DOHH2 (cell line): Measurements from ENCODE around the gene ELF1.

Experiments used
- H3F3A ChIP-seq: fragments of 200-600 bp; sonication (generic), shearing (Covaris generic); 2 replicates; pipeline ENCODE4 v1.6.0; 2016; ENCODE audit warnings: antibody characterized with exemption, mild to moderate bottlenecking; ENCODE audit not compliant: control insufficient read depth, insufficient read depth
- H3K27ac ChIP-seq: fragments of 200-600 bp; sonication (generic); 2 replicates; pipeline ENCODE4 v1.5.1; 2014; ENCODE audit warnings: low read depth, mild to moderate bottlenecking, low read length, moderate library complexity
- H3K27me3 ChIP-seq: fragments of 200-600 bp; sonication (generic); 2 replicates; pipeline ENCODE4 v1.6.1; 2014; ENCODE audit warnings: mild to moderate bottlenecking, low read length, mixed read lengths; ENCODE audit not compliant: control insufficient read depth
- H3K36me3 ChIP-seq: fragments of 200-600 bp; sonication (generic); 2 replicates; pipeline ENCODE4 v1.6.1; 2014; ENCODE audit warnings: mild to moderate bottlenecking, low read length, moderate library complexity, mixed read lengths; ENCODE audit not compliant: control insufficient read depth
- H3K4me1 ChIP-seq: fragments of 200-600 bp; sonication (generic); 2 replicates; pipeline ENCODE4 v1.6.1; 2014; ENCODE audit warnings: mild to moderate bottlenecking, low read length, mixed read lengths; ENCODE audit not compliant: control insufficient read depth
- H3K4me2 ChIP-seq: fragments of 200-600 bp; sonication (generic); 2 replicates; pipeline ENCODE4 v1.6.0; 2014; ENCODE audit warnings: mild to moderate bottlenecking, low read length, moderate library complexity
- H3K4me3 ChIP-seq: fragments of 200-600 bp; sonication (generic); 2 replicates; pipeline ENCODE4 v1.5.1; 2014; ENCODE audit warnings: mild to moderate bottlenecking, low read length, mixed read lengths
- H3K79me2 ChIP-seq: fragments of 200-600 bp; sonication (generic); 2 replicates; pipeline ENCODE4 v1.6.1; 2014; ENCODE audit warnings: mild to moderate bottlenecking, low read length, mixed read lengths; ENCODE audit not compliant: control insufficient read depth
- H3K9me2 ChIP-seq: fragments of 200-600 bp; sonication (generic); replicated peaks from 2 replicates; pipeline ENCODE4 v1.6.1; 2014; ENCODE audit warnings: mild to moderate bottlenecking, low read length, mixed read lengths; ENCODE audit not compliant: control insufficient read depth
- H3K9me3 ChIP-seq: fragments of 200-600 bp; sonication (generic); 2 replicates; pipeline ENCODE4 v1.6.1; 2014; ENCODE audit warnings: antibody characterized with exemption, low read length, mixed read lengths; ENCODE audit not compliant: control insufficient read depth, insufficient read depth
- H4K20me1 ChIP-seq: fragments of 200-600 bp; sonication (generic); 2 replicates; pipeline ENCODE4 v1.6.0; 2014; ENCODE audit warnings: low read depth, mild to moderate bottlenecking, antibody characterized with exemption, low read length, moderate library complexity; ENCODE audit not compliant: control insufficient read depth, insufficient read depth
- CTCF ChIP-seq: fragments of 200-600 bp; sonication (generic); IDR thresholded peaks from one replicate; pipeline ENCODE4 v1.5.1; 2014; ENCODE audit warnings: antibody characterized with exemption, mild to moderate bottlenecking, low read depth, low read length; ENCODE audit not compliant: poor library complexity, severe bottlenecking
- EZH2phosphoT487 ChIP-seq: fragments of 200-600 bp; sonication (generic); IDR thresholded peaks from 2 replicates; pipeline ENCODE4 v1.6.1; 2017; ENCODE audit warnings: borderline replicate concordance, mild to moderate bottlenecking, antibody characterized with exemption, low read length, moderate library complexity, mixed read lengths

ELF1 gene

GRCh38 chr13:41019011-41019487 lies at the start of gene ELF1:
ELF1 (minus strand) TSS chr13:41019316; CDS start chr13:40982054, 37,262 bp downstream.
- Histone ChIP-seq H3K4me2 (peak within 1 kb of the TSS; percentile 70), H4K20me1 (no peaks in the 10 kb centered on the region; the same call in 1 of the 2 replicates), H3K4me3 (peak within 1 kb of the TSS; percentile 88)

GRCh38 chr13:41065078-41065477 lies 46.0 kb upstream of the ELF1 start:
- Histone ChIP-seq H3K27me3 (no peaks in the 10 kb centered on the region), H3K4me1 (peaks cover 13% of the 10 kb centered on the region), H3K36me3 (peaks cover 60% of the 10 kb centered on the region), H4K20me1 (no peaks in the 10 kb centered on the region), H3K9me3 (no peaks in the 10 kb centered on the region), H3K4me3 (no peak overlapping the region), H3K4me2 (no peak overlapping the region), H3K27ac (no peak overlapping the region), H3K9me2 (no peaks in the 10 kb centered on the region), H3K79me2 (peaks cover 39% of the 10 kb centered on the region), H3F3A (no peaks in the 10 kb centered on the region)
- TF ChIP-seq CTCF = no peak
- TF ChIP-seq EZH2phosphoT487 = no peak

More at GRCh38 chr13:41019011-41019487, at the start of gene ELF1:
- Histone ChIP-seq H3K27me3 (no peaks in the 10 kb centered on the region), H3K36me3 (peaks cover 47% of the 10 kb centered on the region), H3K27ac (peak within 1 kb of the TSS; percentile 95), H3K4me1 (peaks cover 51% of the 10 kb centered on the region), H3K9me2 (no peaks in the 10 kb centered on the region), H3K79me2 (peaks cover 98% of the 10 kb centered on the region), H3F3A (peaks cover 21% of the 10 kb centered on the region), H3K9me3 (no peaks in the 10 kb centered on the region)
- TF ChIP-seq CTCF (no peak), EZH2phosphoT487 (no peak)

GRCh38 chr13:41064493-41064892 lies 45.4 kb upstream of the ELF1 start:
- TF ChIP-seq EZH2phosphoT487 = no peak
- no peak for TF ChIP-seq CTCF
- Histone ChIP-seq H3K79me2 (peaks cover 45% of the 10 kb centered on the region), H3K4me1 (peaks cover 13% of the 10 kb centered on the region), H3K36me3 (peaks cover 58% of the 10 kb centered on the region), H3K4me2 (no peak overlapping the region), H3F3A (no peaks in the 10 kb centered on the region), H4K20me1 (no peaks in the 10 kb centered on the region), H3K9me2 (no peaks in the 10 kb centered on the region), H3K27me3 (no peaks in the 10 kb centered on the region), H3K4me3 (no peak overlapping the region), H3K9me3 (no peaks in the 10 kb centered on the region), H3K27ac (no peak overlapping the region)
